Peyer's patch (tissue), 4 donors: ENCODE results near the gene TRIM38.

Experiments
- POLR2A ChIP-seq, 2 donors: fragments of 450-650 bp; IDR thresholded peaks; one replicate each; pipeline ENCODE4 v1.5.1; 2017; ENCODE audit warnings: antibody characterized with exemption in 2 of 2, mild to moderate bottlenecking in 2 of 2, moderate library complexity in 2 of 2
- TF ChIP-seq, protein P1 (sequence below), 6 experiments: fragments of 450-650 bp in 4 of 6; fragments of 200-600 bp in 2 of 6; sonication (generic) in 1 of 6; IDR thresholded peaks; one replicate each; pipeline ENCODE4 v1.5.1; 2017 to 2019; ENCODE audit warnings: antibody characterized with exemption in 6 of 6, mild to moderate bottlenecking in 3 of 6, moderate library complexity in 1 of 6

DNA sequence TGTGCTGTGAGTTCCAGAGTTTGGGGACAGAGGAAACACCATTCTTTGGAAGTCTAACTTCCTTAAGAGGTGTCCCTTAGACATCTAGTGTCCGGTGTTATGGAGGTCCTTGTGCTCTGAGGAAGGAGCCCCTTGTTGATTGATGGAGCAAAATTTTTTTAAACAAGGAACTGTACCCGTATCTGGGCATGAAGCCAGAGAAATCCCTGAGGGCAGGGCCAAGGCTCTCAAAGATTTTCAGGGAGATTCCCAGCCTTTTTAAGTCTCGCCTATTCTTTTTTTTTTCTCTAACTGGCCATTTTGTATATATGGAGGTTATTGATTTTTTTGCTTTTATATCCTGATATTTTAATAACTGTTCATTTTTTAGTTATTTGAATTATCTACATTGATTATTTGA, 45.9 kb downstream of the TRIM38 start:
- TF ChIP-seq, protein P1, sequence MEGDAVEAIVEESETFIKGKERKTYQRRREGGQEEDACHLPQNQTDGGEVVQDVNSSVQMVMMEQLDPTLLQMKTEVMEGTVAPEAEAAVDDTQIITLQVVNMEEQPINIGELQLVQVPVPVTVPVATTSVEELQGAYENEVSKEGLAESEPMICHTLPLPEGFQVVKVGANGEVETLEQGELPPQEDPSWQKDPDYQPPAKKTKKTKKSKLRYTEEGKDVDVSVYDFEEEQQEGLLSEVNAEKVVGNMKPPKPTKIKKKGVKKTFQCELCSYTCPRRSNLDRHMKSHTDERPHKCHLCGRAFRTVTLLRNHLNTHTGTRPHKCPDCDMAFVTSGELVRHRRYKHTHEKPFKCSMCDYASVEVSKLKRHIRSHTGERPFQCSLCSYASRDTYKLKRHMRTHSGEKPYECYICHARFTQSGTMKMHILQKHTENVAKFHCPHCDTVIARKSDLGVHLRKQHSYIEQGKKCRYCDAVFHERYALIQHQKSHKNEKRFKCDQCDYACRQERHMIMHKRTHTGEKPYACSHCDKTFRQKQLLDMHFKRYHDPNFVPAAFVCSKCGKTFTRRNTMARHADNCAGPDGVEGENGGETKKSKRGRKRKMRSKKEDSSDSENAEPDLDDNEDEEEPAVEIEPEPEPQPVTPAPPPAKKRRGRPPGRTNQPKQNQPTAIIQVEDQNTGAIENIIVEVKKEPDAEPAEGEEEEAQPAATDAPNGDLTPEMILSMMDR (IDR thresholded peaks at IDR 0.05), result no peak
- no peak for TF ChIP-seq POLR2A (IDR thresholded peaks at IDR 0.05)
